Upper lobe of right lung (tissue), 1 donor: ENCODE measurements around the gene VWC2. TPM values are rescaled to one million over a fixed set of nuclear protein-coding genes. Genes with fewer than 3 reads are reported as not detected.
A peak's percentile ranks its signal among the peaks of the same experiment; 100 is the strongest.

Experiments
- ATAC-seq: fragments of 200-7000 bp; cut with Tn5 transposase; one replicate; pipeline ENCODE4 v1.9.1; 2020; ENCODE audit warnings: mild to moderate bottlenecking, moderate library complexity
- DNase-seq: peaks from one replicate; pipeline ENCODE4 v3.0.0-alpha.2; 2020
- H3K27ac ChIP-seq: fragments of 200-600 bp; one replicate; pipeline ENCODE4 v1.8.0; 2022
- H3K27me3 ChIP-seq: fragments of 200-600 bp; one replicate; pipeline ENCODE4 v1.8.0; 2022; ENCODE audit warnings: mild to moderate bottlenecking
- H3K36me3 ChIP-seq: fragments of 200-600 bp; one replicate; pipeline ENCODE4 v1.8.0; 2022
- H3K4me1 ChIP-seq: fragments of 200-600 bp; one replicate; pipeline ENCODE4 v1.8.0; 2022
- H3K4me3 ChIP-seq: fragments of 200-600 bp; one replicate; pipeline ENCODE4 v1.8.0; 2022; ENCODE audit warnings: mild to moderate bottlenecking
- H3K9me3 ChIP-seq: fragments of 200-600 bp; one replicate; pipeline ENCODE4 v1.8.0; 2022
- CTCF ChIP-seq: fragments of 200-600 bp; IDR thresholded peaks from one replicate; pipeline ENCODE4 v1.8.0; 2022; ENCODE audit warnings: antibody characterized with exemption
- intact Hi-C: fragments of 100-400 bp; cut with DNase I; formaldehyde crosslinking; loops from one replicate; pipeline ENCODE4 v1.11.0; 2022
- long read RNA-seq: library from polyadenylated mRNA; unstranded; transcript quantifications from one replicate; pipeline ENCODE4 v2.0.0, GENCODE V29; 2021
- total RNA-seq: library from RNA; stranded (reverse); fragmentation: NEBNext Ultra II Directional; extraction: Animal tissue kit (Norgen Biotek cat#: 25700); gene quantifications from one replicate; pipeline ENCODE4 v1.2.1, GENCODE V29; 2021
- donor health status: DM: no; HTN: yes; CAD: no; lungs with severe emphysema.

The VWC2 gene
- total RNA-seq: 0.23 TPM
- long read RNA-seq, partial matches to known transcripts: 0 of 1 reads
- long read RNA-seq, other reads (novel, unspliced or antisense): 1 of 1 reads

GRCh38 chr7:49773218-49773935 is at the start of gene VWC2:
TSS of gene VWC2 (plus strand) at chr7:49773638. CDS start at chr7:49775436, 1,798 bp downstream.
- intact Hi-C loops: no loop called here
- Histone ChIP-seq H3K9me3 (no peaks in the 10 kb centered on the region), H3K36me3 (no peaks in the 10 kb centered on the region), H3K27ac (no peak within 1 kb of the TSS), H3K4me1 (no peaks in the 10 kb centered on the region), H3K4me3 (peak within 1 kb of the TSS; percentile 44), H3K27me3 (peaks cover 60% of the 10 kb centered on the region)
- DNase-seq: no peak
- no peak for TF ChIP-seq CTCF
- peak; percentile 31 for ATAC-seq

GRCh38 chr7:49724071-49724470 is 49.4 kb upstream of the VWC2 start:
- Histone ChIP-seq H3K27me3 (no peaks in the 10 kb centered on the region), H3K27ac (no peak overlapping the region), H3K4me3 (no peak overlapping the region), H3K36me3 (no peaks in the 10 kb centered on the region), H3K4me1 (no peaks in the 10 kb centered on the region), H3K9me3 (no peaks in the 10 kb centered on the region)
- DNase-seq: no peak
- TF ChIP-seq CTCF: no peak
- intact Hi-C loops: no loop called here
- no peak for ATAC-seq

GRCh38 chr7:49731836-49732235 is 41.6 kb upstream of the VWC2 start:
- Histone ChIP-seq H3K27ac (no peak overlapping the region), H3K9me3 (no peaks in the 10 kb centered on the region), H3K27me3 (no peaks in the 10 kb centered on the region), H3K36me3 (no peaks in the 10 kb centered on the region), H3K4me3 (no peak overlapping the region), H3K4me1 (no peaks in the 10 kb centered on the region)
- no peak for TF ChIP-seq CTCF
- ATAC-seq: no peak
- no peak for DNase-seq
- intact Hi-C loops: no loop called here

- DNase-seq (no peak), ATAC-seq (no peak)
- Histone ChIP-seq H3K27ac (no peak overlapping the region), H3K4me3 (no peak overlapping the region), H3K27me3 (no peaks in the 10 kb centered on the region), H3K4me1 (no peaks in the 10 kb centered on the region), H3K36me3 (no peaks in the 10 kb centered on the region), H3K9me3 (no peaks in the 10 kb centered on the region)
- intact Hi-C loops: no loop called here
- no peak for TF ChIP-seq CTCF
Observed at GRCh38 chr7:49762666-49763065, 10.8 kb upstream of the VWC2 start.

- H3K36me3 ChIP-seq: no peaks in the 10 kb centered on the region
- no peaks in the 10 kb centered on the region for H3K9me3 ChIP-seq
- no peak overlapping the region for H3K4me3 ChIP-seq
- intact Hi-C loops: no loop called here
- no peaks in the 10 kb centered on the region for H3K27me3 ChIP-seq
- no peak for ATAC-seq
- no peak for TF ChIP-seq CTCF
- H3K27ac ChIP-seq: no peak overlapping the region
- DNase-seq: no peak
- no peaks in the 10 kb centered on the region for H3K4me1 ChIP-seq
Observed at GRCh38 chr7:49763791-49764190, 9.6 kb upstream of the VWC2 start.
